GM18511 (cell line): ENCODE data around the gene YWHAB.

Experiments used
- ATAC-seq: cut with Tn5 transposase; IDR thresholded peaks from one replicate; pipeline ENCODE4 v1.9.1; 2021; ENCODE audit warnings: mild to moderate bottlenecking, moderate library complexity; ENCODE audit not compliant: unreplicated experiment

Gene YWHAB

GRCh38 chr20:44911264-44911921, 25.9 kb downstream of the YWHAB start:
- ATAC-seq, result no peak

GRCh38 chr20:44912189-44912588, 26.7 kb downstream of the YWHAB start:
- no peak for ATAC-seq

- ATAC-seq, result no peak
Observed at GRCh38 chr20:44914924-44915323, 29.4 kb downstream of the YWHAB start.

GRCh38 chr20:44916586-44916985, 31.1 kb downstream of the YWHAB start:
- no peak for ATAC-seq

- ATAC-seq, result no peak
Observed at GRCh38 chr20:44917399-44917798, 31.9 kb downstream of the YWHAB start.

GRCh38 chr20:44918342-44918741, 32.8 kb downstream of the YWHAB start:
- ATAC-seq, result no peak

GRCh38 chr20:44918761-44919160, 33.3 kb downstream of the YWHAB start:
- no peak for ATAC-seq

- ATAC-seq, result no peak
Observed at GRCh38 chr20:44921447-44921846, 35.9 kb downstream of the YWHAB start.

GRCh38 chr20:44924541-44924940, 39.0 kb downstream of the YWHAB start:
- no peak for ATAC-seq

GRCh38 chr20:44928595-44928994, 43.1 kb downstream of the YWHAB start:
- no peak for ATAC-seq

- ATAC-seq, result no peak
Observed at GRCh38 chr20:44930517-44931168, 45.1 kb downstream of the YWHAB start.

- ATAC-seq, result no peak
Observed at GRCh38 chr20:44931911-44932310, 46.4 kb downstream of the YWHAB start.

- ATAC-seq, result no peak
Observed at GRCh38 chr20:44932916-44933315, 47.4 kb downstream of the YWHAB start.

- ATAC-seq, result no peak
Observed at GRCh38 chr20:44936510-44936909, 51.0 kb downstream of the YWHAB start.

GRCh38 chr20:44938637-44939036, 53.1 kb downstream of the YWHAB start:
- ATAC-seq, result no peak

- ATAC-seq, result no peak
Observed at GRCh38 chr20:44941120-44941691, 55.7 kb downstream of the YWHAB start.

- no peak for ATAC-seq
Observed at GRCh38 chr20:44942264-44942973, 56.9 kb downstream of the YWHAB start.

- ATAC-seq, result no peak
Observed at GRCh38 chr20:44943828-44944227, 58.3 kb downstream of the YWHAB start.

GRCh38 chr20:44945261-44945660, 59.8 kb downstream of the YWHAB start:
- ATAC-seq, result no peak

GRCh38 chr20:44946271-44946852, 60.9 kb downstream of the YWHAB start:
- no peak for ATAC-seq

GRCh38 chr20:44948107-44948506, 62.6 kb downstream of the YWHAB start:
- no peak for ATAC-seq
